GM12878 (cell line): ENCODE measurements around the gene GFRA1. TPM values are rescaled to one million over a fixed set of nuclear protein-coding genes. Genes with fewer than 3 reads are reported as not detected.

Source experiments
- ATAC-seq: fragments of 200-7000 bp; cut with Tn5 transposase; 3 replicates; pipeline ENCODE4 v1.9.1; 2020; ENCODE audit warnings: mild to moderate bottlenecking, moderate library complexity
- BruUV-seq: library from RNA; stranded (reverse); fragments of 400-500 nt; replicated peaks from 2 replicates; lab custom pipeline; 2021; lab: Mats Ljungman, UMichigan
- CTCF ChIA-PET: fragments of 300-600 bp; sonication (Branson Sonifier 250); formaldehyde crosslinking; extraction: SDS; loops from one replicate; lab custom pipeline; 2021; ENCODE audit warnings: inconsistent platforms; lab: Yijun Ruan, JAX
- POLR2A ChIA-PET: fragments of 350-600 bp; formaldehyde crosslinking; extraction: SDS; loops from one replicate; lab custom pipeline; 2021; ENCODE audit warnings: inconsistent platforms; lab: Charles Lee
- RAD21 ChIA-PET: fragments of 300-600 bp; sonication (Branson Sonifier 250); formaldehyde crosslinking; loops from one replicate; lab custom pipeline; 2023; ENCODE audit warnings: antibody characterized with exemption; ENCODE audit not compliant: unreplicated experiment; lab: Charles Lee
- SMC1A ChIA-PET: fragments of 300-600 bp; sonication (Branson Sonifier 250); formaldehyde crosslinking; loops from one replicate; lab custom pipeline; 2023; ENCODE audit not compliant: unreplicated experiment, uncharacterized antibody; lab: Charles Lee
- DNase-seq: peaks from one replicate; pipeline ENCODE4 v3.0.0-alpha.2; 2011; ENCODE audit warnings: low read depth, low spot score
- FAIRE-seq: peaks from 3 replicates; lab custom pipeline; 2011; peaks lifted over from hg19 to GRCh38; lab: Jason Lieb, UNC
- H2AFZ ChIP-seq: 2 replicates; pipeline ENCODE4 v1.6.0; 2011; ENCODE audit warnings: low read depth, low read length, control low read depth; ENCODE audit not compliant: control insufficient read depth
- H3K27ac ChIP-seq: 2 replicates; pipeline ENCODE4 v1.5.1; 2011; ENCODE audit warnings: control low read depth; ENCODE audit not compliant: control insufficient read depth, insufficient read depth
- H3K27me3 ChIP-seq, 2 experiments: replicated peaks in 1 of 2; 2 replicates each; pipeline versions ENCODE4 v1.6.0 to v1.6.1; 2011; ENCODE audit warnings: low read length in 1 of 2; ENCODE audit not compliant: control insufficient read depth in 2 of 2, insufficient read depth in 2 of 2
- H3K36me3 ChIP-seq, 2 experiments: 2 replicates each; pipeline ENCODE4 v1.5.1; 2011; ENCODE audit warnings: low read length in 1 of 2; ENCODE audit not compliant: control insufficient read depth in 2 of 2, insufficient read depth in 2 of 2
- H3K4me1 ChIP-seq: 2 replicates; pipeline ENCODE4 v1.6.1; 2011; ENCODE audit warnings: mild to moderate bottlenecking, low read length, moderate library complexity, mixed read lengths; ENCODE audit not compliant: control insufficient read depth, insufficient read depth
- H3K4me2 ChIP-seq: 2 replicates; pipeline ENCODE4 v1.6.0; 2011; ENCODE audit warnings: control low read depth; ENCODE audit not compliant: control insufficient read depth, insufficient read depth
- H3K4me3 ChIP-seq: fragments of 200-600 bp; sonication (generic); 2 replicates; pipeline ENCODE4 v1.5.1; 2016
- H3K79me2 ChIP-seq: 2 replicates; pipeline ENCODE4 v1.6.0; 2011; ENCODE audit warnings: low read length; ENCODE audit not compliant: control insufficient read depth, insufficient read depth
- H3K9ac ChIP-seq: 2 replicates; pipeline ENCODE4 v1.8.0; 2011; ENCODE audit warnings: low read length, control low read depth, mixed read lengths; ENCODE audit not compliant: control insufficient read depth, insufficient read depth
- H3K9me3 ChIP-seq: replicated peaks from 3 replicates; pipeline ENCODE4 v1.5.1; 2011; ENCODE audit warnings: mild to moderate bottlenecking, low read length; ENCODE audit not compliant: control insufficient read depth, insufficient read depth
- H4K20me1 ChIP-seq: 2 replicates; pipeline ENCODE4 v1.6.0; 2011; ENCODE audit not compliant: control insufficient read depth, insufficient read depth
- MEF2B ChIP-seq: fragments of 450-650 bp; IDR thresholded peaks from 2 replicates; pipeline ENCODE4 v1.6.1; 2018; ENCODE audit warnings: mild to moderate bottlenecking, moderate library complexity; ENCODE audit not compliant: partially characterized antibody, poor library complexity, severe bottlenecking
- USF2 ChIP-seq: IDR thresholded peaks from 2 replicates; pipeline ENCODE4 v1.6.1; 2011; ENCODE audit warnings: low read depth, low read length, improper control_type of control experiment, borderline replicate concordance
- ZBTB11 ChIP-seq: fragments of 450-650 bp; formaldehyde crosslinking; IDR thresholded peaks from 2 replicates; pipeline ENCODE4 v1.5.0; 2022; ENCODE audit warnings: mild to moderate bottlenecking, missing genetic modification characterization
- WGBS: methylation state at CpG from one replicate; pipeline ENCODE4 v1.1.6; 2016; ENCODE audit warnings: low lambda C conversion rate; ENCODE audit not compliant: insufficient replicate concordance, insufficient coverage; ENCODE audit errors: missing lambda C conversion rate; 5-methylcytosine and 5-hydroxymethylcytosine counted together
- in situ Hi-C: fragments of 300-500 bp; cut with MboI; formaldehyde crosslinking; loops from 9 replicates; pipeline ENCODE4 v1.14.3; 2018; ENCODE audit warnings: mixed read lengths
- intact Hi-C: fragments of 100-400 bp; cut with micrococcal nuclease; formaldehyde crosslinking; loops from one replicate; pipeline ENCODE4 v1.14.2; 2022; ENCODE audit not compliant: unreplicated experiment
- polyA plus RNA-seq, 11 experiments: library from polyadenylated mRNA; depleted of rRNA in 4 of 11; unstranded in 6 of 11; stranded (reverse) in 5 of 11; fragments of >200 nt; fragmentation: Nextera tagmentation in 4 of 11; fragmentation: Illumina TruSeq in 1 of 11; extraction: Ambion mirVana in 4 of 11; extraction: Trizol in 1 of 11; gene quantifications; 1 replicate in 1 of 11; 2 replicates in 10 of 11; pipeline versions ENCODE4 v1.2.1 to v1.2.3, GENCODE V29; 2011 to 2016; ENCODE audit warnings: inconsistent platforms in 2 of 11, missing spikeins in 2 of 11, low read depth in 1 of 11
- total RNA-seq, 4 experiments: library from RNA; depleted of rRNA in 3 of 4; stranded (reverse); fragments of >200 nt in 3 of 4; fragmentation: Illumina TruSeq in 1 of 4; extraction: Trizol in 1 of 4; gene quantifications; 2 replicates each; pipeline versions ENCODE4 v1.2.1 to v1.2.3, GENCODE V29; 2013 to 2021

Gene GFRA1
- total and polyA plus RNA-seq, 10 of the 15 experiments (the other 5 are each of a cell fraction or from before 2014, with no cell fraction given): 0.05 to 0.19 TPM; not detected in 8

- POLR2A ChIA-PET: no interaction called here
- no TSS peak for BruUV-seq
- 0% methylated on average over 2 of the region's 2 CpGs for WGBS
- intact Hi-C loops (no loop called here), in situ Hi-C loops (no loop called here)
- RAD21 ChIA-PET: no interaction called here
- Histone ChIP-seq H3K9me3 (no peaks in the 10 kb centered on the region), H3K4me3 (no peak overlapping the region), H3K4me1 (no peaks in the 10 kb centered on the region), H3K36me3 (no peaks in the 10 kb centered on the region), H3K79me2 (no peaks in the 10 kb centered on the region), H3K4me2 (no peak overlapping the region), H3K9ac (no peak overlapping the region), H2AFZ (no peak overlapping the region), H4K20me1 (no peaks in the 10 kb centered on the region), H3K27me3 (no peaks in the 10 kb centered on the region), H3K27ac (no peak overlapping the region)
- FAIRE-seq (no peak), DNase-seq (no peak), ATAC-seq (no peak)
- TF ChIP-seq ZBTB11 (CRISPR knock-in tag): no peak
- no peak for TF ChIP-seq USF2
- no peak for TF ChIP-seq MEF2B
- CTCF ChIA-PET: no interaction called here
- SMC1A ChIA-PET: no interaction called here
Measured at GRCh38 chr10:116306847-116307246, 33.8 kb upstream of the GFRA1 start.
